GM19035 (cell line): ENCODE measurements around the gene SMARCD1.

ENCODE experiments used
- ATAC-seq: cut with Tn5 transposase; IDR thresholded peaks from one replicate; pipeline ENCODE4 v1.9.1; 2021; ENCODE audit not compliant: unreplicated experiment

Gene SMARCD1

GRCh38 chr12:50057000-50057841 lies 27.9 kb upstream of the SMARCD1 start, which contains the start of gene ASIC1:
TSS of gene ASIC1 (plus strand) at chr12:50057596. CDS start at chr12:50058767, 1,171 bp downstream.
- no peak for ATAC-seq

GRCh38 chr12:50057896-50058670 lies 27.1 kb upstream of the SMARCD1 start:
- no peak for ATAC-seq

- no peak for ATAC-seq
Observed at GRCh38 chr12:50058743-50059312, 26.3 kb upstream of the SMARCD1 start.

GRCh38 chr12:50059440-50060119 lies 25.6 kb upstream of the SMARCD1 start:
- no peak for ATAC-seq

GRCh38 chr12:50060120-50060468 lies 25.0 kb upstream of the SMARCD1 start:
- no peak for ATAC-seq

GRCh38 chr12:50061171-50061570 lies 24.0 kb upstream of the SMARCD1 start:
- no peak for ATAC-seq

GRCh38 chr12:50061946-50062686 lies 23.0 kb upstream of the SMARCD1 start:
- no peak for ATAC-seq

- no peak for ATAC-seq
Observed at GRCh38 chr12:50062728-50063460, 22.2 kb upstream of the SMARCD1 start.

- no peak for ATAC-seq
Observed at GRCh38 chr12:50065726-50066310, 19.3 kb upstream of the SMARCD1 start.

- ATAC-seq: no peak
Observed at GRCh38 chr12:50066402-50066801, 18.7 kb upstream of the SMARCD1 start.

- ATAC-seq: no peak
Observed at GRCh38 chr12:50069069-50069468, 16.1 kb upstream of the SMARCD1 start.

GRCh38 chr12:50069539-50069938 lies 15.6 kb upstream of the SMARCD1 start:
- no peak for ATAC-seq

- ATAC-seq: no peak
Observed at GRCh38 chr12:50070314-50071060, 14.7 kb upstream of the SMARCD1 start.

- ATAC-seq: no peak
Observed at GRCh38 chr12:50072198-50072907, 12.8 kb upstream of the SMARCD1 start.

- ATAC-seq: no peak
Observed at GRCh38 chr12:50073206-50073605, 11.9 kb upstream of the SMARCD1 start.

- no peak for ATAC-seq
Observed at GRCh38 chr12:50073712-50074111, 11.4 kb upstream of the SMARCD1 start.

- peak; percentile 83 for ATAC-seq
Observed at GRCh38 chr12:50074936-50075807, 10.0 kb upstream of the SMARCD1 start.
